DOHH2 (cell line): ENCODE results near the gene BAX.
A peak's percentile ranks its signal among the peaks of the same experiment; 100 is the strongest.

Source experiments
- H3F3A ChIP-seq: fragments of 200-600 bp; sonication (generic), shearing (Covaris generic); 2 replicates; pipeline ENCODE4 v1.6.0; 2016; ENCODE audit warnings: antibody characterized with exemption, mild to moderate bottlenecking; ENCODE audit not compliant: control insufficient read depth, insufficient read depth
- H3K27ac ChIP-seq: fragments of 200-600 bp; sonication (generic); 2 replicates; pipeline ENCODE4 v1.5.1; 2014; ENCODE audit warnings: low read depth, mild to moderate bottlenecking, low read length, moderate library complexity
- H3K27me3 ChIP-seq: fragments of 200-600 bp; sonication (generic); 2 replicates; pipeline ENCODE4 v1.6.1; 2014; ENCODE audit warnings: mild to moderate bottlenecking, low read length, mixed read lengths; ENCODE audit not compliant: control insufficient read depth
- H3K36me3 ChIP-seq: fragments of 200-600 bp; sonication (generic); 2 replicates; pipeline ENCODE4 v1.6.1; 2014; ENCODE audit warnings: mild to moderate bottlenecking, low read length, moderate library complexity, mixed read lengths; ENCODE audit not compliant: control insufficient read depth
- H3K4me1 ChIP-seq: fragments of 200-600 bp; sonication (generic); 2 replicates; pipeline ENCODE4 v1.6.1; 2014; ENCODE audit warnings: mild to moderate bottlenecking, low read length, mixed read lengths; ENCODE audit not compliant: control insufficient read depth
- H3K4me2 ChIP-seq: fragments of 200-600 bp; sonication (generic); 2 replicates; pipeline ENCODE4 v1.6.0; 2014; ENCODE audit warnings: mild to moderate bottlenecking, low read length, moderate library complexity
- H3K4me3 ChIP-seq: fragments of 200-600 bp; sonication (generic); 2 replicates; pipeline ENCODE4 v1.5.1; 2014; ENCODE audit warnings: mild to moderate bottlenecking, low read length, mixed read lengths
- H3K79me2 ChIP-seq: fragments of 200-600 bp; sonication (generic); 2 replicates; pipeline ENCODE4 v1.6.1; 2014; ENCODE audit warnings: mild to moderate bottlenecking, low read length, mixed read lengths; ENCODE audit not compliant: control insufficient read depth
- H3K9me2 ChIP-seq: fragments of 200-600 bp; sonication (generic); replicated peaks from 2 replicates; pipeline ENCODE4 v1.6.1; 2014; ENCODE audit warnings: mild to moderate bottlenecking, low read length, mixed read lengths; ENCODE audit not compliant: control insufficient read depth
- H3K9me3 ChIP-seq: fragments of 200-600 bp; sonication (generic); 2 replicates; pipeline ENCODE4 v1.6.1; 2014; ENCODE audit warnings: antibody characterized with exemption, low read length, mixed read lengths; ENCODE audit not compliant: control insufficient read depth, insufficient read depth
- H4K20me1 ChIP-seq: fragments of 200-600 bp; sonication (generic); 2 replicates; pipeline ENCODE4 v1.6.0; 2014; ENCODE audit warnings: low read depth, mild to moderate bottlenecking, antibody characterized with exemption, low read length, moderate library complexity; ENCODE audit not compliant: control insufficient read depth, insufficient read depth
- EZH2phosphoT487 ChIP-seq: fragments of 200-600 bp; sonication (generic); IDR thresholded peaks from 2 replicates; pipeline ENCODE4 v1.6.1; 2017; ENCODE audit warnings: borderline replicate concordance, mild to moderate bottlenecking, antibody characterized with exemption, low read length, moderate library complexity, mixed read lengths
- TF ChIP-seq, protein P1 (sequence below): fragments of 200-600 bp; sonication (generic); IDR thresholded peaks from one replicate; pipeline ENCODE4 v1.5.1; 2014; ENCODE audit warnings: antibody characterized with exemption, mild to moderate bottlenecking, low read depth, low read length; ENCODE audit not compliant: poor library complexity, severe bottlenecking

The BAX gene

GRCh38 chr19:48947258-48947542 lies 7.5 kb upstream of the BAX start:
- no peaks in the 10 kb centered on the region for H4K20me1 ChIP-seq
- no peak overlapping the region for H3K4me2 ChIP-seq
- H3K36me3 ChIP-seq: no peaks in the 10 kb centered on the region
- H3F3A ChIP-seq: no peaks in the 10 kb centered on the region
- no peak for TF ChIP-seq EZH2phosphoT487
- TF ChIP-seq, protein P1, sequence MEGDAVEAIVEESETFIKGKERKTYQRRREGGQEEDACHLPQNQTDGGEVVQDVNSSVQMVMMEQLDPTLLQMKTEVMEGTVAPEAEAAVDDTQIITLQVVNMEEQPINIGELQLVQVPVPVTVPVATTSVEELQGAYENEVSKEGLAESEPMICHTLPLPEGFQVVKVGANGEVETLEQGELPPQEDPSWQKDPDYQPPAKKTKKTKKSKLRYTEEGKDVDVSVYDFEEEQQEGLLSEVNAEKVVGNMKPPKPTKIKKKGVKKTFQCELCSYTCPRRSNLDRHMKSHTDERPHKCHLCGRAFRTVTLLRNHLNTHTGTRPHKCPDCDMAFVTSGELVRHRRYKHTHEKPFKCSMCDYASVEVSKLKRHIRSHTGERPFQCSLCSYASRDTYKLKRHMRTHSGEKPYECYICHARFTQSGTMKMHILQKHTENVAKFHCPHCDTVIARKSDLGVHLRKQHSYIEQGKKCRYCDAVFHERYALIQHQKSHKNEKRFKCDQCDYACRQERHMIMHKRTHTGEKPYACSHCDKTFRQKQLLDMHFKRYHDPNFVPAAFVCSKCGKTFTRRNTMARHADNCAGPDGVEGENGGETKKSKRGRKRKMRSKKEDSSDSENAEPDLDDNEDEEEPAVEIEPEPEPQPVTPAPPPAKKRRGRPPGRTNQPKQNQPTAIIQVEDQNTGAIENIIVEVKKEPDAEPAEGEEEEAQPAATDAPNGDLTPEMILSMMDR: no peak
- no peak overlapping the region for H3K4me3 ChIP-seq
- peaks cover 14% of the 10 kb centered on the region for H3K9me3 ChIP-seq
- no peak overlapping the region for H3K27ac ChIP-seq
- H3K4me1 ChIP-seq: peaks cover 26% of the 10 kb centered on the region
- H3K27me3 ChIP-seq: no peaks in the 10 kb centered on the region
- H3K9me2 ChIP-seq: no peaks in the 10 kb centered on the region
- no peaks in the 10 kb centered on the region for H3K79me2 ChIP-seq

- H3K36me3 ChIP-seq: peaks cover 4% of the 10 kb centered on the region; the same call in 1 of the 2 replicates
- no peaks in the 10 kb centered on the region for H4K20me1 ChIP-seq
- TF ChIP-seq, protein P1: no peak
- TF ChIP-seq EZH2phosphoT487: no peak
- H3K79me2 ChIP-seq: peaks cover 5% of the 10 kb centered on the region
- no peaks in the 10 kb centered on the region for H3F3A ChIP-seq
- no peaks in the 10 kb centered on the region for H3K27me3 ChIP-seq
- no peaks in the 10 kb centered on the region for H3K9me2 ChIP-seq
- H3K27ac ChIP-seq: no peak overlapping the region
- peaks cover 14% of the 10 kb centered on the region for H3K9me3 ChIP-seq
- no peak overlapping the region for H3K4me3 ChIP-seq
- H3K4me2 ChIP-seq: no peak overlapping the region
- peaks cover 45% of the 10 kb centered on the region for H3K4me1 ChIP-seq
Measured at GRCh38 chr19:48950159-48950558, 4.5 kb upstream of the BAX start.

DNA sequence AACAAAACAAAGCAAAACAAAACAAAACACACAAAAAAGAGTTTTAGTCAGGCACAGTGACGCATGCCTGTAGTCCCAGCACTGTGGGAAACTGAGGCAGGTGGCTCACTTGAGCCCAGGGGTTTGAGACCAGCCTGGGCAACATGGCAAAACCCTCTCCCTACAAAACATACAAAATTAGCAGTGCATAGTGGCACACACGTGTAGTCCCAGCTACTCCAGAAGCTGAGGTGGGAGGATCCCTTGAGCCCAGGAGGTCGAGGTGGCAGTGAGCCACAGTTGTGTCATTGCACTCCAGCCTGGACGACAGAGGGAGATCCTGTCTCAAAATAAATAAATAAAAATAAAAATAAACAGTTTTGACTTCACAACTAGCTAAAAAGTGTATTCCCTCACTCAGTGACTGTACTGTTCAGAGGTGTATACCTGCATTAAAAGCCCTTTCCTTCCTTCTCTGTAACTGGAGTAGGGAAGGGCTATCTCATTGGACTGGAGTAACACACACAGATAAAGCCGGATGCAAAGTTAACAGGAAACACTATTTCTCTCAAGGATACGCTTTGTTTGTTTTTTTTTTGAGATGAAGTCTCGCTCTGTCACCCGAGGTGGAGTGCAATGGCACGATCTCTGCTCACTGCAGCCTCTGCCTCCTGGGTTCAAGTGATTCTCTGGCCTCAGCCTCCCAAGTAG lies 3.7 kb upstream of the BAX start:
- no peak for TF ChIP-seq EZH2phosphoT487
- TF ChIP-seq, protein P1: no peak
- H3K4me3 ChIP-seq: peak overlapping the region; percentile 31
- no peaks in the 10 kb centered on the region for H3K9me2 ChIP-seq
- H3K79me2 ChIP-seq: peaks cover 13% of the 10 kb centered on the region
- peaks cover 53% of the 10 kb centered on the region for H3K4me1 ChIP-seq
- H3K9me3 ChIP-seq: peaks cover 14% of the 10 kb centered on the region
- H3K36me3 ChIP-seq: peaks cover 12% of the 10 kb centered on the region
- H3K27ac ChIP-seq: peak overlapping the region; percentile 30; the same call in 1 of the 2 replicates
- no peaks in the 10 kb centered on the region for H3F3A ChIP-seq
- H3K27me3 ChIP-seq: no peaks in the 10 kb centered on the region
- H3K4me2 ChIP-seq: peak overlapping the region; percentile 43
- no peaks in the 10 kb centered on the region for H4K20me1 ChIP-seq
